ENCODE measurements around the gene PPCDC.

The PPCDC gene, protein sequence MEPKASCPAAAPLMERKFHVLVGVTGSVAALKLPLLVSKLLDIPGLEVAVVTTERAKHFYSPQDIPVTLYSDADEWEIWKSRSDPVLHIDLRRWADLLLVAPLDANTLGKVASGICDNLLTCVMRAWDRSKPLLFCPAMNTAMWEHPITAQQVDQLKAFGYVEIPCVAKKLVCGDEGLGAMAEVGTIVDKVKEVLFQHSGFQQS

DNA sequence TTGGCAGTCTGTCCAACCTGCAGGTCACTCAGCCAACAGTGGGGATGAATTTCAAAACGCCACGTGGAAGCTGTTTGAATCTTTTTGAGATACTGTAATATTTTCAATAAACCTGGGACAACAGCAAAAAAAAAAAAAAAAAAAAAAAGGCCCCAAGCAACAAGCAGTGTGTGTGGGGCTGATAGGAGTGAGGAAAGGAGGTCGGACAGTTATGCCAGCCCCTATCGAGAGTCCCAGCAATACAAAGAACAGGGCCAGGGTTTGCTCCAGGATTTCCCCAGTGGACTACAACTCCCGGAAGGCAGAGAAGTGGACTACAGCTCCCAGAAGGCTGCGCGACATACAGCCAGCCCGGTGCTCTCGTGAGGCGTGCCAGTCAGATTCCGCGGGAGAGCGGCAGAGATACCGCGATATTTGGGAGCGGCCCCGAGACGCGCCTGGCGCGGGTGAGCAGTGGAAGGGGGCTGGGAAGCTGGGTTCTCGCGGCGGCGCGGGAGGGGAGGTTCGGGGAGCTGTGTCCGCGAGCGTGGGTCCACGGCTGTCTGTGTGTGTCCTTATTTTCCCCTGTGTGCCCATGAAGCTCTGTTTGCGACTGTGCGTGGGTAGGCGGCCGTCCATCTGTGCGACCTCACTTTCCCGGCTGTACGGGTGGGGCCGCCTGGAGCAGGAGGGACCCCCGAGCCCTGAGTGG, at the start of gene PPCDC:
Gene PPCDC (plus strand): TSS at position 410 of the 691 bp plus-strand sequence. CDS start 4,729 bp downstream, outside the sequence.
- DNase-seq, result peak; percentile 92

GRCh38 chr15:74976159-74976558, 47.2 kb upstream of the PPCDC start:
- DNase-seq, result no peak

DNA sequence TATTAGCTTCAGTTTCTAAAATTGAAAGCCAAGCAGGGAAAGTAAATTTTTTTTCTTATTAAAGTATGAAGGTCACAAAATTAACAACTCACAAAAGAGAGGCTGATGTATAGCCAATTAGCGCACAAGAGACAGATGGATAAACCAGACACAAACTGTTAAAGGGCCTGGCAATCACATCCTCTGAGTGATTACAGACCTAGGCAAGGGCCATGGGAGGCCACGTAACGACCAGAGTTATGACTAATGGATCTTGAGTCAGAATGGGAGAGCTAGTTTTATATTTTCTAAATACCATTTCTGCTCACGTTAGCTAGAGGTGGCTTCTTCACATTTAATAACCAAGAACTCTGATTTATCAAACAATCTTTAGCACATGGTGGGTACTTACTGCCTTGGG, 45.8 kb upstream of the PPCDC start:
- no peak for DNase-seq

DNA sequence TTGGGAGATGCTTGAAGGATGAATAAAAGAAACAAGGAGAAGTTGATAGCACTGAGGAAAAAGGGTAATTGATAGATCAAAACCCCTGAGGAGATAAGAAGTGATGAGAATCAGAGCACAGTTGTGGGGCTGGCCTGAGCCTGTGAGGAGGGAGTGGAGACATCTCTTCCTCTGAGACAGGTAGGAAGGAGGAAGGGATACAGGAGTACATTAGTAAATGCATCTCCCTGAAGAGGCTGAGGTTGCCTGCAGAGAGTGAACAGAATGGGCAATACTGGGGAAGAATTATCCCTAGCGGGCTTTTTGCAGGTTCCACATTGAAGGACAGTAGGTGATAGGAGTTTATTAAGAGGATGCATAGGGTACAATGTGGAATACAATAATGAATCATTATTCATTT, 45.3 kb upstream of the PPCDC start:
- no peak for DNase-seq

DNA sequence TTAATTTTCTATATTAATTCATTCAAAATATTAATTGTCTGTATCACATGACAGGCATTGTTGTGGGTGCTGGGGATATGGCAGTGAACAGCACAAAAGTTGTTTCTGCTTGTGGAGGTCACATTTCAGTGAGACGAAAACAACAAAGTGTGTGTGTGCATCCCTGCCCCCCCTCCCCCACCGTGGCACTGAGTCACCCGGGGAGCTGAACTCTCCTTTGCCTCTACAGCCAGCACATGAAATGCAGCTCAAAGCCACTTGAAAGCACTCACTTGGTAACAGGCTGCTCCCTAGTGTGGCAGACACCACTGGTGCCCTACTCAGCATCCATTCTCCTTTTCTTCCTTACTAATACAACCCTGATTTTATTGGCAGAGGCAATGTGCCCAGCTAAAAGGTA, 44.9 kb upstream of the PPCDC start:
- no peak for DNase-seq

DNA sequence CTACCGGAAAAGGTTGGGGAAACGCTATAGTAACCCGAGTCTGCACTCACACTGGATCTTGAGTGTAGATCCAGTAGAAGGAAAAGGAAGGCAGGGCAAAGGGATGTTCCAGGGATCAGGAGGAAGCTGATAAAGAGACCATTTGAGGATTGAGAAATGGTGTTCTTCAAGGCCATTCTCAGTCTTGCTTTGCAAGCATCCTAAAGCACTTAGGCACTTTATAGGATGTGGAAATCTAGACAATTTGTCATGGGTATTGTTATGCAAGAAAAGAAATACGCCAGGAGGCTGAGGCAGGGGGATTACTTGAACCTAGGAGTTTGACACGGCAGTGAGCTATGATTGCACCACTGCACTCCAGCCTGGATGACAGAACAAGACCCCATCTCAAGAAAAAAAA, 41.2 kb upstream of the PPCDC start:
- no peak for DNase-seq

DNA sequence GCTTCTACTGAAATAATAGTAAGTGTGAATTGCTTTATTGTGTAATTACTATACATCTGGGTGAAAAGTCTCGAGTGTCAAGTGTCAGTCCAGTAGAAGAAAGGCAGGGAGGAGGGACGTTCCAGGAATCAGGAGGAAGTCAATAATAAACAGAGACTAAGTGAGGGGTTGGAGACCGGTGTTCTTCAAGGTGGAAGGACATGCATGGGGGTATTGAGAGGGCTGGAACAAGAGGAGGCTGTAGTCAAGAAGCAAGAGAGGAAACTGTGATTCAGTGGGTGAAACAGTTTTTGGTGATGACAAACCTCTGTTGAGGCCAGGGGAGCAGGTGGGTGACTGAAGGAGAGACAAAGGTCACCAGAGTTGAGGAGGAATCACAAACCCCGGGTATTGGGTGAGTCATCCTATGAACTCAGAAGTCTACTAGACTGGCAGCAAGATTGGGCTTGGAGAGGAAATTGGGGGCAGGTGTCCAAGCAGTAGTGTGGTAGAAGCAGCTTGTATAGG, 39.6 kb upstream of the PPCDC start:
- DNase-seq, result no peak

DNA sequence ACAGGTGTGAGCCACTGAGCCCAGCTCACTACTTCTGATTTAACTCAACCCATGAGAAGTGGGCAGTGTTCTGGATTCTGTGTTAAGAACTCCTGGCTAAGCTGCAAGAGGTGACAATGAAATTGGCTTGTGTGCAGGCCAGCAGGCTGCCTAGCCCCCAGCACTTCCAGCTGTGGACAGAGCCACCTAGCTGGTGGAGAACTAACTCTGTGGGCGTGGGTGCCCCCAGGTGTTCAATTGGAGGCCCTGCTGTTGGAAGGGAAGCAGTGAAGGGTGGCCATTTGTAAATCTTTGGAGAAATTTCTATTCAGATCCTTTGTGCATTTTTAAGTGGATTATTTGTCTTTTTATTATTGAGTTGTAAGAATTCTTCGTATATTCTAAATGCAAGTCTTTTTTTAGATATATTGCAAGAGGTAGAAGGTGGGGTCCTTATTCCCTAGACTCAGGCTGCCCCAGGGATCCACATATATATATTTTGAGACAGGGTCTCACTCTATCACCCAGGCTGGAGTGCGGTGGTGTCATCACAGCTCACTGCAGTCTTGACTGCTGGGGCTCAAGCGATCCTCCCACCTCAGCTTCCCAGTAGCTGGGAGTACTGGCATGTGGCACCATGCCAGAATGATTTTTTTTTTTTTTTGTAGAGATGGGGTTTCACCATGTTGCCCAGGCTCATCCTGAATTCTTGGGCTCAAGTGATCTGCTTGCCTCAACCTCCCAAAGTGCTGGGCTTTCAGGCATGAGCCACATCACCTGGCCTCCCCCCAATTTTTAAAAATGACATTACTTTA, 35.2 kb upstream of the PPCDC start:
- DNase-seq, result peak; percentile 26

- no peak for DNase-seq
These were observed 33.9 kb upstream of the PPCDC start for GRCh38 chr15:74989527-74989926.

GRCh38 chr15:74992619-74993018, 30.8 kb upstream of the PPCDC start:
- DNase-seq, result no peak

DNA sequence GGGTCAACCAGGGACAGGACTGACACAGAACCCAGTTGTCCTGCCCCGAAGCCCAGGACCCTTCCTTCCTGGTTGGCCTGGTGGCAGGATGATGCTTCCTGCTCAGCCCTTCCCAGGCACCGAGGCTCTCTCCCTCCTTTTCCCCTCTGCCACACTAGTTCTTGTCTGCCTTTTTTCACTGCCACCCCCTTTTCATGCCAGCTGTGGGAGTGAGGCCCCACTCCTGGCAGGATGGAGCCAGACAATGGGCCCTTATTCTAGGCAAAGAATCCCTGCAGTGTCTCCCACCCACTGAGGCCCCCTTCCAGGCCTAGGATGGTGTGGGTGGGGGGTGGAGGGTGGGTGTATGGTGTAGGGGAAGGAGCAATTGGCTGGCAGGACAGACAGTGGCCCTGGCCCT, 29.2 kb upstream of the PPCDC start:
- no peak for DNase-seq

DNA sequence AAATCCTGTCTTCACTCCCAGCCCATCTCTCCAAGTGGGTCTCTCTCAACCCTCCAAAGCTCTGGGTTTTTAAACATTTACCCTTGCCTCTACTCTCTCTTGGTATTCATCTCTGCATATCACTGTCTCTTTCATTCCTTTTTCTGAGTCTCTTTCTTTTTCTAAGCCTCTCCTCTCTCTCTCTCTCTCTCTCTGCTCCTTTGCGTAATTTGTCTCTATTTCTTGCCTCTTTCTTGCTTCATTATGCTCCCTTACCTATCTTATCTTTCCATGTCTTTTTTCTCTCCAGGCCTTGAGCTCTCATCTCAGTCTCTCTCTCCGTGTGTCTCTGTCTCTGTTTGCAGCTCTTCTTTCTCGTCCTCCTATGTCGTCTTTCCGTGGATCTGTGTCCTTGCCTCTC, 28.7 kb upstream of the PPCDC start:
- no peak for DNase-seq

GRCh38 chr15:74995182-74995778, 28.1 kb upstream of the PPCDC start, which contains the start of gene SCAMP5:
Gene SCAMP5, plus strand, starts transcription at chr15:74995563. Its CDS starts 16,277 bp downstream, at chr15:75011840.
- DNase-seq, result peak; percentile 93

GRCh38 chr15:74995779-74996765, 27.3 kb upstream of the PPCDC start:
- peak; percentile 53 for DNase-seq

DNA sequence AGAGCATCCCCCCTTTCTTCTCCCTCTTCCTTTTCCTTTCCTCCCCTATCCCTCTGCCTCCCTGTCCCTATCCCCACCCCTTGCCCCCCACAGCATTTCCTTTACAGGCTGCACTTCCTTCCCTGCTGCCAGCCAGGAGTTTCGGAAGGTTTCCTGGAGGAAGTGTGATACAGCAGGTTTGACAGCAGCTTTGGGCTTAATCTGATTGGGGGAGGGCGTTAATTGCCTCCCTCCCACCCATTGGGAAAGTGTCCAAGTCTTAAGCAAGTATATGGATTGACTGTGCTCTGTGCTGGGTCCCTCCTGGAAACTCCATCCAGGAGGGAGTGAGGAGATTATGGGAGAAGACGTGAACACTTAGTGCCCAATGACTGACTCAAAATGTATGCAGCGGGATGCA, 26.2 kb upstream of the PPCDC start:
- DNase-seq, result no peak

DNA sequence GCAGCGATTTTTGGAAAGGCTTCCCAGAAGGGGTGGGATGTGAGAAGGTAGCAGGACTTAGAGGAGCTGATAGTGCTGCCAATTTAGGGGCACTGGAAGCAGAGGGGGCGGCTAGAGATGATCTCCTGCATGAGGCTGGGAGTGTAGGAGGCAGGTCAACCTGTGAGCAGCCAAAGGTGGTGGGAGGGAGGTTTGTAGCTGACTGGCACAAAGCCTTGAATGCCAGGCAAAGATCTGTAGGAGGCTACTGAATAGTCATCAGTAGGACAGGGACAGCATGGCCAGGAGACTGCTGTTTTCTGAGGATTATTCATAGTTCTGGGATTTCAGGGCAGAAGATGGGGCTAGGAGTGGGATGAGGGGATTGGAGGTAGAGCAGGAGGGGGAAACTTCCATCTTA, 25.8 kb upstream of the PPCDC start:
- no peak for DNase-seq

DNA sequence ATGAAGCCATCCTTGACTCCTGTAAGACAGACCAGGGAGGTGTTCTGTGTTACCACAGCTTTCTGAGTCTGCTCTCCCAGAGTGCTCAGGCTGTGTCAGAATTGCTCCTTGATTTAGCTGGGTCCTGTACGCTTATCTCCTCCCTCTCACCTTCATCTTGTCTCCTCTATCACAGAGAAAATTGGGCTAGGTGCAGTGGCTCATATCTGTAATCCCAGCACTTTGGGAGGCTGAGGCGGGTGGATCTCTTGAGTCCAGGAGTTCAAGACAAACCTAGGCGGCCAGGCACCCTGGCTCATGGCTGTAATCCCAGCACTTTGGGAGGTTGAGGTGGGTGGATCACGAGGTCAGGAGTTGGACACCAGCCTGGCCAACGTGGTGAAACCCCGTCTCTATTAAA, 22.1 kb upstream of the PPCDC start:
- DNase-seq, result no peak

DNA sequence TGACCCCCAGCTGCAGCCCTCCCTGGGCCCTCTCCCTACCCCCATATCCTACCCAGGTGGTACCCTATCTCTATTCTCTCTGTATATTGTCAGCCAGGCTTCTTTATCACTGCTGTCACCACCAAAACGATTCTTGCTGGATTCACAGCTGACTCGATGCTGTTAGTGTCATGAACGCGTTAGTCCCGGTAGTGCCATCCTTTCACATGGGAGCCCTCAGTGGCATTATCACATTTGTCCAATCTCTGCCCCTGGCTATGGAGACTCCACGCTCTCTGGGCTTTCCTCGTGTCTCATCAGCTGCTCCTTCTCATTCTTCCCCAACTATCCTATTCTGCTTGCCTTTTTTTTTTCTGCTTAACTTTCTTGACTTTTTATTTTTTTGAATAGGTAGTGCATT, 21.0 kb upstream of the PPCDC start:
- no peak for DNase-seq

- DNase-seq, result no peak
These were observed 16.2 kb upstream of the PPCDC start for GRCh38 chr15:75007216-75007615.

- DNase-seq, result no peak
These were observed 15.2 kb upstream of the PPCDC start for GRCh38 chr15:75008221-75008625.

GRCh38 chr15:75008629-75009326, 14.6 kb upstream of the PPCDC start:
- DNase-seq, result no peak

Measured in NCI-H1092 (cell line).